ENCODE results near the gene ACOX1.

Gene ACOX1

GRCh38 chr17:76008630-76009425 lies 29.9 kb upstream of the ACOX1 start:
- peaks cover 56% of the 10 kb centered on the region for H3K4me1 ChIP-seq
- no peak overlapping the region for H3K4me2 ChIP-seq
- 0 out of 2 replicates have a peak overlapping the region, but pooled peaks have one; percentile 22 for H3K27ac ChIP-seq
- H3K9ac ChIP-seq, result no peak overlapping the region
- TF ChIP-seq Cebpa-rat (IDR thresholded peaks at IDR 0.05), result no peak
- 0 out of 2 replicates have a peak, but pooled peaks cover 7% of the 10 kb centered on the region for H3K36me3 ChIP-seq
- no peak overlapping the region for H3K4me3 ChIP-seq
- H3K27me3 ChIP-seq, result no peaks in the 10 kb centered on the region
- no peaks in the 10 kb centered on the region for H3K9me3 ChIP-seq
- H4K20me1 ChIP-seq, result no peaks in the 10 kb centered on the region

- H3K27ac ChIP-seq, result peak overlapping the region; percentile 22; the same call in 1 of the 2 replicates
- no peak for TF ChIP-seq Cebpa-rat (IDR thresholded peaks at IDR 0.05)
- no peaks in the 10 kb centered on the region for H4K20me1 ChIP-seq
- H3K36me3 ChIP-seq, result peaks cover 12% of the 10 kb centered on the region; the same call in 1 of the 2 replicates
- H3K4me3 ChIP-seq, result no peak overlapping the region
- no peaks in the 10 kb centered on the region for H3K9me3 ChIP-seq
- no peak overlapping the region for H3K9ac ChIP-seq
- H3K27me3 ChIP-seq, result no peaks in the 10 kb centered on the region
- no peak overlapping the region for H3K4me2 ChIP-seq
- H3K4me1 ChIP-seq, result peaks cover 55% of the 10 kb centered on the region
Observed at GRCh38 chr17:76008208-76008607, 29.2 kb upstream of the ACOX1 start.

- Histone ChIP-seq H3K36me3 (peaks cover 16% of the 10 kb centered on the region; the same call in 1 of the 2 replicates), H3K27ac (peak overlapping the region; percentile 22; the same call in 1 of the 2 replicates), H3K9ac (no peak overlapping the region), H3K4me2 (no peak overlapping the region), H3K4me1 (peaks cover 55% of the 10 kb centered on the region), H3K27me3 (no peaks in the 10 kb centered on the region), H3K9me3 (no peaks in the 10 kb centered on the region), H4K20me1 (no peaks in the 10 kb centered on the region), H3K4me3 (no peak overlapping the region)
- TF ChIP-seq Cebpa-rat (IDR thresholded peaks at IDR 0.05), result no peak
Observed at GRCh38 chr17:76007850-76008165, 28.8 kb upstream of the ACOX1 start.

GRCh38 chr17:76007131-76007849 lies 28.3 kb upstream of the ACOX1 start:
- no peaks in the 10 kb centered on the region for H4K20me1 ChIP-seq
- H3K4me2 ChIP-seq, result no peak overlapping the region
- H3K4me3 ChIP-seq, result no peak overlapping the region
- peaks cover 21% of the 10 kb centered on the region; the same call in 1 of the 2 replicates for H3K36me3 ChIP-seq
- TF ChIP-seq Cebpa-rat (IDR thresholded peaks at IDR 0.05), result no peak
- H3K27me3 ChIP-seq, result no peaks in the 10 kb centered on the region
- no peaks in the 10 kb centered on the region for H3K9me3 ChIP-seq
- peak overlapping the region; percentile 94 for H3K27ac ChIP-seq
- peaks cover 55% of the 10 kb centered on the region for H3K4me1 ChIP-seq
- H3K9ac ChIP-seq, result 0 out of 2 replicates have a peak overlapping the region, but pooled peaks have one; percentile 74

GRCh38 chr17:76005263-76006149 lies 26.5 kb upstream of the ACOX1 start:
- Histone ChIP-seq H3K9ac (peak overlapping the region; percentile 74), H3K36me3 (peaks cover 30% of the 10 kb centered on the region; the same call in 1 of the 2 replicates), H4K20me1 (no peaks in the 10 kb centered on the region), H3K4me2 (peak overlapping the region; percentile 78), H3K9me3 (no peaks in the 10 kb centered on the region), H3K27me3 (no peaks in the 10 kb centered on the region), H3K4me3 (no peak overlapping the region), H3K27ac (peak overlapping the region; percentile 94), H3K4me1 (peaks cover 47% of the 10 kb centered on the region)
- TF ChIP-seq Cebpa-rat (IDR thresholded peaks at IDR 0.05), result no peak

- Histone ChIP-seq H3K4me1 (peaks cover 47% of the 10 kb centered on the region), H3K4me2 (peak overlapping the region; percentile 78), H3K36me3 (peaks cover 36% of the 10 kb centered on the region; the same call in 1 of the 2 replicates), H3K27ac (peak overlapping the region; percentile 94), H4K20me1 (no peaks in the 10 kb centered on the region), H3K9ac (peak overlapping the region; percentile 74), H3K27me3 (no peaks in the 10 kb centered on the region), H3K9me3 (no peaks in the 10 kb centered on the region), H3K4me3 (no peak overlapping the region)
- no peak for TF ChIP-seq Cebpa-rat (IDR thresholded peaks at IDR 0.05)
Observed at GRCh38 chr17:76004750-76005262, 25.8 kb upstream of the ACOX1 start.

- no peaks in the 10 kb centered on the region for H3K9me3 ChIP-seq
- H3K4me1 ChIP-seq, result peaks cover 39% of the 10 kb centered on the region
- H4K20me1 ChIP-seq, result no peaks in the 10 kb centered on the region
- H3K36me3 ChIP-seq, result peaks cover 40% of the 10 kb centered on the region; the same call in 1 of the 2 replicates
- H3K9ac ChIP-seq, result no peak overlapping the region
- TF ChIP-seq Cebpa-rat (IDR thresholded peaks at IDR 0.05), result no peak
- H3K27me3 ChIP-seq, result no peaks in the 10 kb centered on the region
- peak overlapping the region; percentile 94; the same call in 1 of the 2 replicates for H3K27ac ChIP-seq
- H3K4me3 ChIP-seq, result no peak overlapping the region
- no peak overlapping the region for H3K4me2 ChIP-seq
Observed at GRCh38 chr17:76003915-76004314, 24.9 kb upstream of the ACOX1 start.

- Histone ChIP-seq H3K27ac (no peak overlapping the region), H3K27me3 (no peaks in the 10 kb centered on the region), H3K4me3 (no peak overlapping the region), H4K20me1 (no peaks in the 10 kb centered on the region), H3K4me1 (peaks cover 51% of the 10 kb centered on the region), H3K9ac (0 out of 2 replicates have a peak overlapping the region, but pooled peaks have one; percentile 6), H3K4me2 (no peak overlapping the region), H3K9me3 (no peaks in the 10 kb centered on the region), H3K36me3 (peaks cover 40% of the 10 kb centered on the region; the same call in 1 of the 2 replicates)
- no peak for TF ChIP-seq Cebpa-rat (IDR thresholded peaks at IDR 0.05)
Observed at GRCh38 chr17:76002100-76002499, 23.1 kb upstream of the ACOX1 start.

Data from BLaER1 (cell line).